HEK293T (cell line): ENCODE data around the gene SLC43A2.

Experiments
- ARNT ChIP-seq: fragments of 450-650 bp; IDR thresholded peaks from 2 replicates; pipeline ENCODE4 v1.6.1; 2017; ENCODE audit warnings: mild to moderate bottlenecking
- BHLHE40 ChIP-seq: fragments of 450-650 bp; IDR thresholded peaks from 2 replicates; pipeline ENCODE4 v1.6.1; 2016; ENCODE audit warnings: mild to moderate bottlenecking, moderate library complexity, borderline replicate concordance
- FOXA1 ChIP-seq: fragments of 450-650 bp; IDR thresholded peaks from 2 replicates; pipeline ENCODE4 v1.6.1; 2016; ENCODE audit warnings: mild to moderate bottlenecking
- FOXK2 ChIP-seq: fragments of 450-650 bp; IDR thresholded peaks from 2 replicates; pipeline ENCODE4 v1.6.1; 2016; ENCODE audit warnings: mild to moderate bottlenecking
- FOXM1 ChIP-seq: fragments of 450-650 bp; IDR thresholded peaks from 2 replicates; pipeline ENCODE4 v1.6.1; 2017; ENCODE audit warnings: mild to moderate bottlenecking, borderline replicate concordance
- HDGF ChIP-seq: fragments of 450-650 bp; IDR thresholded peaks from 2 replicates; pipeline ENCODE4 v1.6.1; 2017; ENCODE audit warnings: antibody characterized with exemption, borderline replicate concordance
- L3MBTL2 ChIP-seq: fragments of 450-650 bp; conservative IDR thresholded peaks from 2 replicates; pipeline ENCODE4 v1.6.1; 2016; ENCODE audit warnings: mild to moderate bottlenecking
- SP1 ChIP-seq: fragments of 450-650 bp; IDR thresholded peaks from 2 replicates; pipeline ENCODE4 v1.6.1; 2017
- SUZ12 ChIP-seq: fragments of 450-650 bp; IDR thresholded peaks from 2 replicates; pipeline ENCODE4 v1.6.1; 2016; ENCODE audit warnings: mild to moderate bottlenecking
- TARDBP ChIP-seq: fragments of 450-650 bp; IDR thresholded peaks from 2 replicates; pipeline ENCODE4 v1.6.1; 2016
- ZNF384 ChIP-seq: fragments of 450-650 bp; IDR thresholded peaks from 2 replicates; pipeline ENCODE4 v1.6.1; 2016

- no peak for TF ChIP-seq FOXK2
- TF ChIP-seq FOXM1 = no peak
- TF ChIP-seq ZNF384 = no peak
- TF ChIP-seq HDGF = no peak
- TF ChIP-seq SUZ12 = no peak
- no peak for TF ChIP-seq ARNT
- no peak for TF ChIP-seq BHLHE40
- no peak for TF ChIP-seq FOXA1
- TF ChIP-seq L3MBTL2 = no peak
- TF ChIP-seq SP1 = no peak
- TF ChIP-seq TARDBP = no peak
These were observed 51.5 kb downstream of the SLC43A2 start for GRCh38 chr17:1577182-1577581.
